Hepatocyte (in vitro differentiated cells): Measurements from ENCODE around the gene HRH2. TPM values are rescaled to one million over a fixed set of nuclear protein-coding genes. Genes with fewer than 3 reads are reported as not detected.

ENCODE experiments used
- DNase-seq: peaks from one replicate; pipeline ENCODE4 v3.0.0-alpha.2; 2016; ENCODE audit warnings: low spot score
- H2AFZ ChIP-seq: fragments of 200-600 bp; sonication (generic); 2 replicates; pipeline ENCODE4 v1.6.0; 2016; ENCODE audit warnings: antibody characterized with exemption, mild to moderate bottlenecking
- H3K27ac ChIP-seq: fragments of 200-600 bp; sonication (generic); 2 replicates; pipeline ENCODE4 v1.5.1; 2016; ENCODE audit warnings: mild to moderate bottlenecking
- H3K27me3 ChIP-seq: fragments of 200-600 bp; sonication (generic); 2 replicates; pipeline ENCODE4 v1.6.1; 2016
- H3K36me3 ChIP-seq: fragments of 200-600 bp; sonication (generic); replicated peaks from 2 replicates; pipeline ENCODE4 v1.5.1; 2016; ENCODE audit warnings: low read depth; ENCODE audit not compliant: insufficient read depth
- H3K4me1 ChIP-seq: fragments of 200-600 bp; sonication (generic); 2 replicates; pipeline ENCODE4 v1.5.1; 2016; ENCODE audit warnings: mild to moderate bottlenecking, moderate library complexity; ENCODE audit not compliant: insufficient read depth
- H3K4me2 ChIP-seq: fragments of 200-600 bp; sonication (generic); 2 replicates; pipeline ENCODE4 v1.6.0; 2016
- H3K4me3 ChIP-seq: fragments of 200-600 bp; sonication (generic); 2 replicates; pipeline ENCODE4 v1.5.1; 2016; ENCODE audit warnings: mild to moderate bottlenecking
- H3K79me2 ChIP-seq: fragments of 200-600 bp; sonication (generic); 2 replicates; pipeline ENCODE4 v1.6.0; 2017; ENCODE audit warnings: mild to moderate bottlenecking
- H3K9me2 ChIP-seq: fragments of 200-600 bp; sonication (generic); replicated peaks from 2 replicates; pipeline ENCODE4 v1.6.0; 2017; ENCODE audit warnings: mild to moderate bottlenecking; ENCODE audit not compliant: insufficient read depth
- H3K9me3 ChIP-seq: fragments of 200-600 bp; sonication (generic); 2 replicates; pipeline ENCODE4 v1.5.1; 2016; ENCODE audit warnings: low read depth, mild to moderate bottlenecking
- H4K20me1 ChIP-seq: fragments of 200-600 bp; sonication (generic); 2 replicates; pipeline ENCODE4 v1.6.0; 2016; ENCODE audit warnings: mild to moderate bottlenecking; ENCODE audit not compliant: insufficient read depth, poor library complexity, severe bottlenecking
- EZH2 ChIP-seq: fragments of 200-600 bp; sonication (generic); IDR thresholded peaks from 2 replicates; pipeline ENCODE4 v1.6.1; 2016; ENCODE audit warnings: antibody characterized with exemption, mild to moderate bottlenecking, borderline replicate concordance
- EZH2phosphoT487 ChIP-seq: fragments of 200-600 bp; sonication (generic); IDR thresholded peaks from one replicate; pipeline ENCODE4 v1.6.1; 2018; ENCODE audit warnings: antibody characterized with exemption, mild to moderate bottlenecking, low read depth, moderate library complexity; ENCODE audit not compliant: unreplicated experiment, severe bottlenecking
- WGBS: methylation state at CpG from one replicate; pipeline ENCODE4 v1.1.6; 2016; ENCODE audit warnings: low lambda C conversion rate; ENCODE audit errors: missing lambda C conversion rate; 5-methylcytosine and 5-hydroxymethylcytosine counted together
- polyA plus RNA-seq: library from polyadenylated mRNA; unstranded; fragments of >200 nt; fragmentation: Nextera tagmentation; extraction: Ambion mirVana; gene quantifications from 2 replicates; pipeline ENCODE4 v1.2.1, GENCODE V29; 2016
- total RNA-seq: library from RNA; depleted of rRNA; stranded (reverse); fragments of >200 nt; gene quantifications from 2 replicates; pipeline ENCODE4 v1.2.3, GENCODE V29; 2014
- TF ChIP-seq, protein P1 (sequence below): fragments of 200-600 bp; sonication (generic); IDR thresholded peaks from 2 replicates; pipeline ENCODE4 v1.5.1; 2016; ENCODE audit warnings: antibody characterized with exemption, mild to moderate bottlenecking; ENCODE audit not compliant: poor library complexity

The HRH2 gene
- total and polyA plus RNA-seq, 2 experiments from 2014 or later: 2.2 to 2.5 TPM

DNA sequence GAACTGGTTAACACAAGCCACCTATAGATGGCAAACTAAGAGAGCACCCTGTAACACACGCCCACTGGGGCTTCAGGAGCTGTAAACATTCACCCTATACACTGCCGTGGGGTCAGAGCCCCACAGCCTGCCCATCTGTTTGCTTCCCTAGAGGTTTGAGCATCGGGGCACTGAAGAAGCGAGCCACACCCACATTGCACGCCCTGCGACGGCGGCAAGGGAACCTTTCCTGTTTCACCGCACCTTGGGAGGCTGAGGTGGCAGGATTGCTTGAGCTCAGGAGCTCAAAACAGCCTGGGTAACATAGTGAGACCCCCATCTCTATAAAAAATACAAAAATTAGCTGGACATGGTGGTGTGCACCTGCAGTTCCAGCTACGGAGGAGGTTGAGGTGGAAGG is 76.6 kb downstream of the HRH2 start:
- TF ChIP-seq EZH2phosphoT487: no peak
- TF ChIP-seq, protein P1, sequence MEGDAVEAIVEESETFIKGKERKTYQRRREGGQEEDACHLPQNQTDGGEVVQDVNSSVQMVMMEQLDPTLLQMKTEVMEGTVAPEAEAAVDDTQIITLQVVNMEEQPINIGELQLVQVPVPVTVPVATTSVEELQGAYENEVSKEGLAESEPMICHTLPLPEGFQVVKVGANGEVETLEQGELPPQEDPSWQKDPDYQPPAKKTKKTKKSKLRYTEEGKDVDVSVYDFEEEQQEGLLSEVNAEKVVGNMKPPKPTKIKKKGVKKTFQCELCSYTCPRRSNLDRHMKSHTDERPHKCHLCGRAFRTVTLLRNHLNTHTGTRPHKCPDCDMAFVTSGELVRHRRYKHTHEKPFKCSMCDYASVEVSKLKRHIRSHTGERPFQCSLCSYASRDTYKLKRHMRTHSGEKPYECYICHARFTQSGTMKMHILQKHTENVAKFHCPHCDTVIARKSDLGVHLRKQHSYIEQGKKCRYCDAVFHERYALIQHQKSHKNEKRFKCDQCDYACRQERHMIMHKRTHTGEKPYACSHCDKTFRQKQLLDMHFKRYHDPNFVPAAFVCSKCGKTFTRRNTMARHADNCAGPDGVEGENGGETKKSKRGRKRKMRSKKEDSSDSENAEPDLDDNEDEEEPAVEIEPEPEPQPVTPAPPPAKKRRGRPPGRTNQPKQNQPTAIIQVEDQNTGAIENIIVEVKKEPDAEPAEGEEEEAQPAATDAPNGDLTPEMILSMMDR: no peak
- no peak for TF ChIP-seq EZH2
- no peaks in the 10 kb centered on the region for H3K9me2 ChIP-seq
- H3K36me3 ChIP-seq: no peaks in the 10 kb centered on the region
- peaks cover 8% of the 10 kb centered on the region for H3K27me3 ChIP-seq
- H3K27ac ChIP-seq: no peak overlapping the region
- DNase-seq: no peak
- H4K20me1 ChIP-seq: no peaks in the 10 kb centered on the region
- H3K4me1 ChIP-seq: no peaks in the 10 kb centered on the region
- no peaks in the 10 kb centered on the region for H3K9me3 ChIP-seq
- no peak overlapping the region for H3K4me3 ChIP-seq
- WGBS: 81% methylated on average over 10 of the region's 10 CpGs
- H3K79me2 ChIP-seq: no peaks in the 10 kb centered on the region
- H2AFZ ChIP-seq: no peak overlapping the region
- no peak overlapping the region for H3K4me2 ChIP-seq

DNA sequence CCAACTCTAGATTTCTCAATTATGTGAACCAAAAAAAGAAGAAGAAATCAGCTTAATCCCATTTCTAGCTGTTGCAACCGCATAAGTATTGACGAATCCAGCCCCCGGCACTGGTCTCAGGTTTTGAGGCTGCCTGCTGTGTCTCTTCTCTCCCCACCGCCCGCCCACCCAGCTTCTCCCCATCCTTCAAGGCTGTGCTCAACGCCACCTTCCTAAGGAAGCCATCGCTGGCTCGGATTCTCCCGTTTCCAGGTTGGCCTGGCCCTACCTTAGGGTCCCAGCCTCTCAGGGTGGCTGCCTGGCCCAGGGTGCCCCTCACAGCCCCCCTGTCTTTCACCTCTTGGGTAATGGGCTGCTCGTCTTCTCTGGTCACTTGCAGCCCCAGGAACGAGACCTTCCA is 77.8 kb downstream of the HRH2 start:
- peaks cover 8% of the 10 kb centered on the region for H3K27me3 ChIP-seq

DNA sequence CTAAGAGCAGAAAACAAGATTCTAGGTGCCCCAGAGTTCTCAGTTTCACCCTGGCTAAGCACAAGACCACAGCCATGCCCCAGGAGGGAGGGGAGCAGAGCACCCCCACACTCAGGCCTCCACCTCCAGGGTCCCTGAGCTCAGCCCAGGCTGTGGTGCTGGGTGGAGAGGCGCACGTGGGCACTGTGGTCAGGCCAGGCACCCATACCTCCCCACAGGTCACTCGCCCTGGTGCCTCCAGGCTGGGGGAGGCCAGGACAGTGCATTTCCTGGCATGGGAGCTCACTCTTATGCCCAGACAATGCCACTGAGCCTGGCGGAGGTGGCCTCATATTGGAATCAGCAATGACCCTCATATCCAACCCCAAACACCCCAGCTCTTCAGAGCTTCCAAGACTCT is 78.8 kb downstream of the HRH2 start:
- H3K4me2 ChIP-seq: no peak overlapping the region
- H3K4me1 ChIP-seq: no peaks in the 10 kb centered on the region
- H3K79me2 ChIP-seq: no peaks in the 10 kb centered on the region
- H3K27me3 ChIP-seq: peaks cover 8% of the 10 kb centered on the region
- H3K4me3 ChIP-seq: no peak overlapping the region
- no peak for TF ChIP-seq EZH2
- TF ChIP-seq, protein P1: no peak
- no peak for DNase-seq
- no peaks in the 10 kb centered on the region for H3K9me2 ChIP-seq
- no peak overlapping the region for H3K27ac ChIP-seq
- H4K20me1 ChIP-seq: no peaks in the 10 kb centered on the region
- H2AFZ ChIP-seq: no peak overlapping the region
- no peaks in the 10 kb centered on the region for H3K9me3 ChIP-seq
- 69% methylated on average over 4 of the region's 4 CpGs for WGBS
- no peaks in the 10 kb centered on the region for H3K36me3 ChIP-seq

More for the DNA sequence above, 77.8 kb downstream of the HRH2 start:
- no peaks in the 10 kb centered on the region for H3K9me3 ChIP-seq
- H3K27ac ChIP-seq: no peak overlapping the region
- H3K4me3 ChIP-seq: no peak overlapping the region
- H3K4me2 ChIP-seq: no peak overlapping the region
- WGBS: 90% methylated on average over 11 of the region's 11 CpGs
- H3K9me2 ChIP-seq: no peaks in the 10 kb centered on the region
- no peaks in the 10 kb centered on the region for H3K4me1 ChIP-seq
- DNase-seq: no peak
- no peak overlapping the region for H2AFZ ChIP-seq
- TF ChIP-seq, protein P1: no peak
- no peak for TF ChIP-seq EZH2phosphoT487
- H4K20me1 ChIP-seq: no peaks in the 10 kb centered on the region
- H3K79me2 ChIP-seq: no peaks in the 10 kb centered on the region
- no peaks in the 10 kb centered on the region for H3K36me3 ChIP-seq

DNA sequence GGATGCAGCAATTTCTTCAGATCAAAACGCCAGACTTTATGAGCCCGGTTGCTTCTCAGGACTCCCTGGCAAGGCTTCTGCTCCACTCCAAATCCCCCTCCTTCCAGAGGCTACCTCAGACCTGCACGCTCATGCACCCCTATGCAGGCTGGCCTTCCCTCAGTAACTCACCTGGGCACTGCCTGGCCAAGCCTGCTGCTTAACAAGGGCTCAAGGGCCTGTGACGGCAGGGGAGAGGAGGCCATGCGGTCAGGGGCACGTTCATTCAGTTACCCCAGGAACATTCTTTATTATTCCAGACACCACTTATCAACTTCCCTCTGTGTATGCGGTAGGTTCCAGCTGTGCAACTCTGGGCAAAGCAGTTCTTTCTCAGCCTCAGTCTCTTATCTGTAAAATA is 79.6 kb downstream of the HRH2 start:
- Histone ChIP-seq H3K4me3 (no peak overlapping the region), H3K9me2 (no peaks in the 10 kb centered on the region), H4K20me1 (no peaks in the 10 kb centered on the region), H3K4me1 (no peaks in the 10 kb centered on the region), H3K36me3 (no peaks in the 10 kb centered on the region), H3K27me3 (peaks cover 8% of the 10 kb centered on the region), H3K79me2 (no peaks in the 10 kb centered on the region), H3K27ac (no peak overlapping the region), H3K4me2 (no peak overlapping the region), H3K9me3 (no peaks in the 10 kb centered on the region), H2AFZ (no peak overlapping the region)
- no peak for DNase-seq
- 77% methylated on average over 7 of the region's 7 CpGs for WGBS
- TF ChIP-seq EZH2 (no peak), EZH2phosphoT487 (no peak)
- TF ChIP-seq, protein P1: no peak
